Upper lobe of left lung (tissue), 6 donors: ENCODE results near the gene PID1. TPM values are rescaled to one million over a fixed set of nuclear protein-coding genes. Genes with fewer than 3 reads are reported as not detected.

Source experiments
- ATAC-seq, 2 donors: fragments of 200-7000 bp; cut with Tn5 transposase; one replicate each; pipeline ENCODE4 v1.9.1; 2022; ENCODE audit warnings: mild to moderate bottlenecking in 2 of 2, moderate library complexity in 2 of 2; ENCODE audit not compliant: low FRiP score in 2 of 2
- DNase-seq, 2 donors: peaks; one replicate each; pipeline ENCODE4 v3.0.0-alpha.2; 2019 to 2020
- H3K27ac ChIP-seq, 4 donors: fragments of 200-600 bp; sonication (generic); one replicate each; pipeline ENCODE4 v1.5.1; 2016 to 2019
- H3K27me3 ChIP-seq, 4 donors: fragments of 200-600 bp; sonication (generic); one replicate each; pipeline ENCODE4 v1.5.1; 2017 to 2019
- H3K36me3 ChIP-seq, 4 donors: fragments of 200-600 bp; sonication (generic); one replicate each; pipeline ENCODE4 v1.5.1; 2016 to 2019
- H3K4me1 ChIP-seq, 4 donors: fragments of 200-600 bp; sonication (generic); one replicate each; pipeline ENCODE4 v1.5.1; 2018 to 2019
- H3K4me3 ChIP-seq, 4 donors: fragments of 200-600 bp; sonication (generic); one replicate each; pipeline ENCODE4 v1.5.1; 2017 to 2019; ENCODE audit warnings: mild to moderate bottlenecking in 2 of 4, moderate library complexity in 1 of 4
- H3K9me3 ChIP-seq, 4 donors: fragments of 200-600 bp; sonication (generic); one replicate each; pipeline ENCODE4 v1.5.1; 2018 to 2019
- EP300 ChIP-seq, 4 donors: sonication (generic); formaldehyde crosslinking; IDR thresholded peaks; one replicate each; pipeline ENCODE4 v1.5.1; 2017; ENCODE audit warnings: antibody characterized with exemption in 4 of 4, control low read depth in 2 of 4
- POLR2A ChIP-seq, 4 donors: fragments of 450-650 bp; IDR thresholded peaks; one replicate each; pipeline ENCODE4 v1.5.1; 2016 to 2017; ENCODE audit warnings: antibody characterized with exemption in 4 of 4, mild to moderate bottlenecking in 2 of 4
- POLR2AphosphoS5 ChIP-seq, 2 donors: sonication (generic); formaldehyde crosslinking; IDR thresholded peaks; one replicate each; pipeline ENCODE4 v1.5.1; 2017; ENCODE audit warnings: antibody characterized with exemption in 2 of 2
- WGBS, 2 donors: methylation state at CpG; one replicate each; pipeline ENCODE4 v1.1.5; 2017 to 2018; 5-methylcytosine and 5-hydroxymethylcytosine counted together
- total RNA-seq, 6 donors: library from RNA; depleted of rRNA in 4 of 6; stranded (reverse); fragments of >200 nt in 4 of 6; gene quantifications; one replicate each; pipeline versions ENCODE4 v1.1.0 to v1.2.1, GENCODE V29; 2016 to 2021
- TF ChIP-seq, protein P1 (sequence below), 6 experiments: fragments of 450-650 bp in 4 of 6; fragments of 200-600 bp in 2 of 6; sonication (generic) in 2 of 6; IDR thresholded peaks; one replicate each; pipeline ENCODE4 v1.5.1; 2016 to 2019; ENCODE audit warnings: antibody characterized with exemption in 6 of 6
- donor health status: DM: no; HTN: no; CAD: no; lungs with moderate emphysema.
- donor health status: DM: no; HTN: yes; CAD: no; lungs with severe emphysema.

Gene PID1, protein sequence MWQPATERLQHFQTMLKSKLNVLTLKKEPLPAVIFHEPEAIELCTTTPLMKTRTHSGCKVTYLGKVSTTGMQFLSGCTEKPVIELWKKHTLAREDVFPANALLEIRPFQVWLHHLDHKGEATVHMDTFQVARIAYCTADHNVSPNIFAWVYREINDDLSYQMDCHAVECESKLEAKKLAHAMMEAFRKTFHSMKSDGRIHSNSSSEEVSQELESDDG
- 10 to 100 TPM; 20.8 to 59.7 (median 39.8) TPM for total RNA-seq

DNA sequence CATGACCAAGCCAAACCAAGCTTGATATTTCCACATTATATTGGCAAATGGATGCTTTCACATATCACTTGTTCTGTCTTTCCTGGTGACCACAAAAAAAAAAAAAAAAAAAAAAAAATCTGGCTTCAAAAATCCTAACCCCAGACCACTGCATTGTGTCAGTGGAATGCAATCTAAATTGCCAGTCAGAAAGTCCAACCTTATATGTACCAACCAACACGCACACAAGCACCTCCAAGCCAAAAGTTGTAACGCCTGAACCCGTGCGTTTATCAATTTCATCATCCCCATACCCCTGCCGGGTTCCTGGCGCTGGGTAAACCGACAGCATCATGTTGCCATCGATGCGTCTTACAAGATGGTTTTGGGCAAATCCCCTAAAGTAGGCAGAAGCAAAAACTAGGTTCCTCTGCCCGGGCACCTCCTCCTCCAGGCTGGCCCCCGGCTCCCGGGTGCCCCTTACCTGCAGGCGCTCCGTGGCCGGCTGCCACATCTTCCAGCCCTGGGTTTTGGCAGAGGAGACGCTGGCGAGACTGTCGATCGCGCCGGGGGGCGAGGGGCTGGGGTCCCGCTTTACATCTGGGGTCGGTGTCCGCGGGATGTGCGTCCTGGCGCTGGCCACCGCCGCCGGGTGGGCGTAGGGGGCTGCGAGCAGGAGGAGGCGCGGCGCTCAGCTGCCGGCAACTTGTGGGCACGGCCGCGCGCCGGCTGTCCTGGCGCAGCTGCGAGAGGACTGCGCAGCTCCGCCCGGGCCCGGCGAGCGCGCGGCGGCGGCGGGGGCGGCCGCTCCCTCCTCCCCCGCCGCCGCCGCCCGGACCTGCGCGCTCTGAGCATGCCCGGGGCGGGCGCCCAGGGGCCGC, at the start of gene PID1:
PID1 (minus strand) TSS at position 737 of the 860 bp plus-strand sequence; CDS start at position 493, 244 bp downstream.
- DNase-seq: peak; percentile 48 to 91
- Histone ChIP-seq H3K9me3 (no peaks in the 10 kb centered on the region), H3K4me3 (peak within 1 kb of the TSS; percentile 19 to 84 (median 68)), H3K4me1 (peaks cover 9 to 47% (median 26%) of the 10 kb centered on the region in 4 donors), H3K36me3 (no peaks in the 10 kb centered on the region), H3K27me3 (no peaks in the 10 kb centered on the region), H3K27ac (peak within 1 kb of the TSS; percentile 66 to 81 (median 74))
- TF ChIP-seq EP300 (IDR thresholded peaks at IDR 0.05) (no peak), POLR2A (IDR thresholded peaks at IDR 0.05) (peak in 2 of 4 donors; percentile 30 to 74), POLR2AphosphoS5 (IDR thresholded peaks at IDR 0.05) (peak in 1 of 2 donors; percentile 48)
- ATAC-seq: peak; percentile 56 to 90
- 16 to 22% methylated on average over 6 to 9 of the region's 68 CpGs for WGBS, 2 donors

DNA sequence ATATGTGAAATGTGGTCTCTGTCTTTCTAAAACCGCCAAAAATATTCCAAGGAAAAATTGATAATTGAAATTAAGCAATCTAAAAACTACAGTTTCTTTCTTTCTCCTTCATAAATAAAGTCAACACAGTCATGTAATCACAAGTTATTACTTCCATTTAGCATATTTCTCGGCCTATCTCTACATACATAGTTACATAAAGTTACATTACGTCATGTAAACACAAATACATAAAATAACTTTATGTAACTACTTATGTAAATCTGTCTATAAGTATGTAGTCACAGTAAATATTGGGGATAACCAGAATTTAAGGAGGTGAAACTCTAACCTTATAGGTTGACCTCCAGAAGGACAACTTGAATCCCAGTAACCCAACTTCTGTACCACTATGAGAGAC, 48.5 kb upstream of the PID1 start:
- 89 to 92% methylated on average over 3 of the region's 3 CpGs for WGBS, 2 donors
- TF ChIP-seq POLR2A (IDR thresholded peaks at IDR 0.05): no peak
- TF ChIP-seq, protein P1, sequence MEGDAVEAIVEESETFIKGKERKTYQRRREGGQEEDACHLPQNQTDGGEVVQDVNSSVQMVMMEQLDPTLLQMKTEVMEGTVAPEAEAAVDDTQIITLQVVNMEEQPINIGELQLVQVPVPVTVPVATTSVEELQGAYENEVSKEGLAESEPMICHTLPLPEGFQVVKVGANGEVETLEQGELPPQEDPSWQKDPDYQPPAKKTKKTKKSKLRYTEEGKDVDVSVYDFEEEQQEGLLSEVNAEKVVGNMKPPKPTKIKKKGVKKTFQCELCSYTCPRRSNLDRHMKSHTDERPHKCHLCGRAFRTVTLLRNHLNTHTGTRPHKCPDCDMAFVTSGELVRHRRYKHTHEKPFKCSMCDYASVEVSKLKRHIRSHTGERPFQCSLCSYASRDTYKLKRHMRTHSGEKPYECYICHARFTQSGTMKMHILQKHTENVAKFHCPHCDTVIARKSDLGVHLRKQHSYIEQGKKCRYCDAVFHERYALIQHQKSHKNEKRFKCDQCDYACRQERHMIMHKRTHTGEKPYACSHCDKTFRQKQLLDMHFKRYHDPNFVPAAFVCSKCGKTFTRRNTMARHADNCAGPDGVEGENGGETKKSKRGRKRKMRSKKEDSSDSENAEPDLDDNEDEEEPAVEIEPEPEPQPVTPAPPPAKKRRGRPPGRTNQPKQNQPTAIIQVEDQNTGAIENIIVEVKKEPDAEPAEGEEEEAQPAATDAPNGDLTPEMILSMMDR (IDR thresholded peaks at IDR 0.05): no peak
- TF ChIP-seq EP300 (IDR thresholded peaks at IDR 0.05): no peak
- TF ChIP-seq POLR2AphosphoS5 (IDR thresholded peaks at IDR 0.05): no peak
- H3K9me3 ChIP-seq: no peaks in the 10 kb centered on the region
- ATAC-seq (no peak), DNase-seq (no peak)
- H3K4me3 ChIP-seq: no peak overlapping the region
- no peaks in the 10 kb centered on the region for H3K4me1 ChIP-seq
- no peaks in the 10 kb centered on the region for H3K27me3 ChIP-seq
- H3K36me3 ChIP-seq: no peaks in the 10 kb centered on the region
- H3K27ac ChIP-seq: no peak overlapping the region

DNA sequence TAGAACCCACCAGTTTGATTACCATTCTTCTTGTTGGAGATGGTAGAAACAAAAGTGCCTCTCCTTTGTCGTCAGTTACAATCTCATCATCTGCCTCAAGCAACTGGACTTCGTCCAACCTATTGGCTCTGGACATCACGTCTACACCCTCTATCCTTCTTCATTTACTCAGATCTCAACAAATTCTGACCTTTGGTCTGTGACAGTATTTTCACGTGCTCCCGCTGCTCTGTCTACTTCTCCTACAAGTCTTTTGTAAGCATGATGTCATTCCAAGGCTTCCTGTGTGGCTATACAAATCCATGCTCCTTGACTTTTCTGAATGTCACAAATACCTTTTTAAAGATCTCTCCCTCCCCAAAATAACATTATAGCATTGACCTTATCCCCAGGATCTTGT, 43.0 kb upstream of the PID1 start:
- H3K4me3 ChIP-seq: no peak overlapping the region
- H3K27ac ChIP-seq: no peak overlapping the region
- no peaks in the 10 kb centered on the region for H3K36me3 ChIP-seq
- ATAC-seq: peak in 1 of 2 donors; percentile 47
- no peak for DNase-seq
- H3K9me3 ChIP-seq: no peaks in the 10 kb centered on the region
- no peak for TF ChIP-seq POLR2AphosphoS5 (IDR thresholded peaks at IDR 0.05)
- no peak for TF ChIP-seq POLR2A (IDR thresholded peaks at IDR 0.05)
- TF ChIP-seq EP300 (IDR thresholded peaks at IDR 0.05): no peak
- TF ChIP-seq, protein P1 (IDR thresholded peaks at IDR 0.05): no peak
- H3K27me3 ChIP-seq: no peaks in the 10 kb centered on the region
- H3K4me1 ChIP-seq: peaks cover 0 to 4% (median 0%) of the 10 kb centered on the region in 4 donors
- 74% methylated on average over 5 of the region's 5 CpGs for WGBS, 2 donors

DNA sequence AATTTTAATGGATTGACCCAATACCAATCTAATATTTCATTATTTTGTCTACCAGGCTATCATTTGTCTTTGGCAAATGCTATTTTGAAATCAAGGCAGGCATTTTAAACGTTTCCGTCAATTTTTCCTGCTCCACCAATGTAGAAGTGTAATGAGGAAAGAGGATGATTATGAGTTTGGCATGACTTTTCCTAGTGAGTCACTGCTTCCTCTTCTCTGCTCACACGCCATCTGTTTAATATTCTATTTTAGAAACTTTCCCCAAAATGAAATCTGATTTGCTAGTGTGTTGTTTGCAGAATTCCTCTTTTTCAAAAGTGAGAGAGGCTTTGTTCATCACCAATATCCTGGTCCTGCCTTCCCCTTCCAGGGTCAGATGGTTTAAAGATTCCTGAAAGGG, 42.5 kb upstream of the PID1 start:
- Histone ChIP-seq H3K4me3 (no peak overlapping the region), H3K27me3 (no peaks in the 10 kb centered on the region), H3K9me3 (no peaks in the 10 kb centered on the region), H3K27ac (peak overlapping the region in 1 of 4 donors; percentile 13), H3K4me1 (peaks cover 0 to 4% (median 0%) of the 10 kb centered on the region in 4 donors), H3K36me3 (no peaks in the 10 kb centered on the region)
- TF ChIP-seq EP300 (IDR thresholded peaks at IDR 0.05): peak in 1 of 4 donors; percentile 35
- no peak for TF ChIP-seq POLR2A (IDR thresholded peaks at IDR 0.05)
- 49 to 52% methylated on average over 3 of the region's 3 CpGs for WGBS, 2 donors
- DNase-seq: no peak
- ATAC-seq: peak in 1 of 2 donors; percentile 89

DNA sequence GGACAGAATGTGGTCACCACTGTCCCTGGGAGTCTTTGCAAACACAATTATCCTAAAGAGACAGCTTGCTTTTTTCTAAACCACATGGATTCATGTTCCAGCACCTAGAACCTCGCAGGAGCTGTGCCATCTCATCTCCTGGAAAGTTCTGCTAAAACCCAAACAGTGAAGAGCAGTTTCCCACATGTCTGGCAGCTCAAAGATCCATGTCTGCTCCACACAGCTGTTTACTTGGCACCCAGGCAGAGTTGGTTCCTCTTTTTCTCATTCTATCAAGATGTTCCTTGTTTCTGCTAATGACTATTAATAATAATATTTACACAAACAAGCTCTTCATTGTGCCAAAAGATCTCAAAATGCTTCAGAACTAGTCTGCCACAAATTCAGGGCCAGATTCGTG, 30.1 kb upstream of the PID1 start:
- Histone ChIP-seq H3K36me3 (no peaks in the 10 kb centered on the region), H3K27me3 (no peaks in the 10 kb centered on the region), H3K9me3 (no peaks in the 10 kb centered on the region), H3K4me1 (peaks cover under 1 to 17% (median 13%) of the 10 kb centered on the region in 4 donors), H3K4me3 (no peak overlapping the region), H3K27ac (peak overlapping the region in 3 of 4 donors; percentile 12 to 49 (median 16))
- TF ChIP-seq, protein P1 (IDR thresholded peaks at IDR 0.05): no peak
- TF ChIP-seq POLR2A (IDR thresholded peaks at IDR 0.05) (no peak), POLR2AphosphoS5 (IDR thresholded peaks at IDR 0.05) (no peak), EP300 (IDR thresholded peaks at IDR 0.05) (no peak)
- DNase-seq: no peak
- peak in 1 of 2 donors; percentile 62 for ATAC-seq
- WGBS, 2 donors: 42 to 48% methylated on average over 2 of the region's 2 CpGs
